HepG2 (cell line): ENCODE results near the gene TTLL11. TPM values are rescaled to one million over a fixed set of nuclear protein-coding genes. Genes with fewer than 3 reads are reported as not detected.

Experiments used
- CCAR2 ChIP-seq: fragments of 200-400 bp; formaldehyde crosslinking; optimal IDR thresholded peaks from 2 replicates; pipeline ENCODE3; 2018; ENCODE audit warnings: low read depth, mild to moderate bottlenecking, low read length, moderate library complexity
- ETS1 ChIP-seq: sonication (generic); formaldehyde crosslinking; IDR thresholded peaks from 2 replicates; pipeline ENCODE4 v1.4.0; 2020; ENCODE audit warnings: missing genetic modification reagents
- GLMP ChIP-seq: sonication (generic); formaldehyde crosslinking; IDR thresholded peaks from 2 replicates; pipeline ENCODE4 v1.9.0; 2021; ENCODE audit warnings: missing genetic modification reagents, mild to moderate bottlenecking, borderline replicate concordance
- GTF3A ChIP-seq: sonication (generic); formaldehyde crosslinking; conservative IDR thresholded peaks from 2 replicates; pipeline ENCODE4 v1.4.0; 2020; ENCODE audit warnings: mild to moderate bottlenecking, missing genetic modification reagents
- MNT ChIP-seq: fragments of 450-650 bp; IDR thresholded peaks from 2 replicates; pipeline ENCODE4 v1.6.1; 2016
- NFE2L1 ChIP-seq: sonication (generic); formaldehyde crosslinking; IDR thresholded peaks from 2 replicates; pipeline ENCODE4 v1.4.0; 2020; ENCODE audit warnings: missing genetic modification reagents, mild to moderate bottlenecking, borderline replicate concordance
- NFRKB ChIP-seq: fragments of 450-650 bp; IDR thresholded peaks from 2 replicates; pipeline ENCODE4 v1.6.1; 2017
- PRDM4 ChIP-seq: sonication (generic); formaldehyde crosslinking; IDR thresholded peaks from 2 replicates; pipeline ENCODE4 v1.9.0; 2021; ENCODE audit warnings: missing genetic modification reagents, borderline replicate concordance
- RNF219 ChIP-seq: sonication (generic); formaldehyde crosslinking; IDR thresholded peaks from 2 replicates; pipeline ENCODE4 v1.5.0; 2020; ENCODE audit warnings: mild to moderate bottlenecking, missing genetic modification reagents
- ZBTB21 ChIP-seq: sonication (generic); formaldehyde crosslinking; IDR thresholded peaks from 2 replicates; pipeline ENCODE4 v1.4.0; 2020; ENCODE audit warnings: missing genetic modification reagents
- ZFP36L1 ChIP-seq: sonication (generic); formaldehyde crosslinking; IDR thresholded peaks from 2 replicates; pipeline ENCODE4 v1.8.0; 2022; ENCODE audit warnings: mild to moderate bottlenecking, missing genetic modification reagents, moderate library complexity
- ZNF296 ChIP-seq: sonication (generic); formaldehyde crosslinking; conservative IDR thresholded peaks from 2 replicates; pipeline ENCODE4 v1.5.0; 2020; ENCODE audit warnings: mild to moderate bottlenecking, missing genetic modification reagents
- ZNF382 ChIP-seq: sonication (generic); formaldehyde crosslinking; IDR thresholded peaks from 2 replicates; pipeline ENCODE4 v1.5.0; 2020; ENCODE audit warnings: missing genetic modification reagents, mild to moderate bottlenecking, borderline replicate concordance
- ZNF768 ChIP-seq: sonication (generic); formaldehyde crosslinking; IDR thresholded peaks from 2 replicates; pipeline ENCODE4 v1.4.0; 2020; ENCODE audit warnings: missing genetic modification reagents
- ZSCAN5A ChIP-seq: sonication (generic); formaldehyde crosslinking; IDR thresholded peaks from 2 replicates; pipeline ENCODE4 v1.8.0; 2022; ENCODE audit warnings: mild to moderate bottlenecking, missing genetic modification reagents, borderline replicate concordance
- polyA plus RNA-seq, 8 experiments: library from polyadenylated mRNA; depleted of rRNA in 3 of 8; stranded (reverse) in 7 of 8; unstranded in 1 of 8; fragments of >200 nt; fragmentation: Illumina TruSeq in 4 of 8; extraction: Trizol in 4 of 8; gene quantifications; 2 replicates each; pipeline versions ENCODE4 v1.2.1 to v1.2.3, GENCODE V29; 2011 to 2016; ENCODE audit warnings: low read depth in 4 of 8, missing spikeins in 1 of 8, mixed read lengths in 1 of 8; ENCODE audit not compliant: insufficient read depth in 1 of 8
- total RNA-seq, 5 experiments: library from RNA; depleted of rRNA; stranded (reverse); fragments of >200 nt; fragmentation: Illumina TruSeq; extraction: Trizol; gene quantifications; 2 replicates each; pipeline ENCODE4 v1.2.3, GENCODE V29; 2016; ENCODE audit warnings: low read depth in 1 of 5

TTLL11 gene
- total and polyA plus RNA-seq, 2 of the 13 experiments (the other 11 are each of a cell fraction or from before 2014, with no cell fraction given), result 4.5 to 5.2 TPM

- TF ChIP-seq RNF219 (CRISPR knock-in tag) (no peak), ZSCAN5A (CRISPR knock-in tag) (no peak), GTF3A (CRISPR knock-in tag) (0 out of 2 replicates have a peak, but pooled peaks have one; percentile 60), ETS1 (peak; percentile 37; the same call in 1 of the 2 replicates), GLMP (CRISPR knock-in tag) (no peak), MNT (peak; percentile 59), ZNF382 (CRISPR knock-in tag) (no peak), ZNF296 (CRISPR knock-in tag) (no peak), ZBTB21 (CRISPR knock-in tag) (peak; percentile 31; the same call in 1 of the 2 replicates), PRDM4 (CRISPR knock-in tag) (no peak), ZFP36L1 (no peak), NFRKB (no peak), CCAR2 (no peak), NFE2L1 (CRISPR knock-in tag) (no peak), ZNF768 (CRISPR knock-in tag) (no peak; the same call in 1 of the 2 replicates)
Observed at GRCh38 chr9:122092611-122093506, at the start of gene TTLL11 (continued).
